ENCODE measurements around the gene PXT1.

Gene PXT1

GRCh38 chr6:36373368-36374019, 69.2 kb downstream of the PXT1 start:
- H3K23ac ChIP-seq (ENCODE audit: low read depth, low read length, poor library complexity) = peak overlapping the region; percentile 56
- H3K4me3 ChIP-seq (ENCODE audit: low read length in 2 of 2) = no peak overlapping the region
- no peaks in the 10 kb centered on the region for H3K4me1 ChIP-seq (ENCODE audit: control insufficient read depth in 2 of 2, insufficient read depth in 1 of 2, low read depth in 1 of 2, low read length in 2 of 2)
- H3K9ac ChIP-seq (ENCODE audit: low read depth, low read length, poor library complexity) = no peak overlapping the region
- H3K36me3 ChIP-seq (replicated peaks in 1 of 2; ENCODE audit: control insufficient read depth in 2 of 2, insufficient read depth in 2 of 2, low read length in 2 of 2) = no peaks in the 10 kb centered on the region
- no peak for DNase-seq (ENCODE audit: low spot score)
- no peak overlapping the region for H4K91ac ChIP-seq (ENCODE audit: low read depth, low read length, poor library complexity)
- H3K4me2 ChIP-seq (ENCODE audit: insufficient read depth, low read length, poor library complexity, severe bottlenecking) = no peak overlapping the region
- no peak overlapping the region for H2BK12ac ChIP-seq (ENCODE audit: low read length)
- H2BK15ac ChIP-seq (ENCODE audit: low read length) = peak overlapping the region; percentile 6
- H2BK5ac ChIP-seq (ENCODE audit: low read length) = no peak overlapping the region
- H2AK5ac ChIP-seq (ENCODE audit: low read depth, low read length) = no peak overlapping the region
- no peaks in the 10 kb centered on the region for H3K9me3 ChIP-seq (replicated peaks in 1 of 2; ENCODE audit: control insufficient read depth in 2 of 2, insufficient read depth in 1 of 2, low read depth in 1 of 2, low read length in 2 of 2)
- H3K79me1 ChIP-seq (ENCODE audit: low read depth, low read length) = no peaks in the 10 kb centered on the region
- no peak overlapping the region for H3K27ac ChIP-seq (replicated peaks; ENCODE audit: low read length)
- H4K8ac ChIP-seq (ENCODE audit: low read depth, low read length) = no peak overlapping the region
- H3K14ac ChIP-seq (ENCODE audit: low read length) = no peak overlapping the region
- peaks cover 0 to 45% (median 0%) of the 10 kb centered on the region in 3 experiments for H3K27me3 ChIP-seq (ENCODE audit: control insufficient read depth in 3 of 3, insufficient read depth in 3 of 3, low read depth in 1 of 3, low read length in 3 of 3)
- no peak overlapping the region for H2AFZ ChIP-seq (ENCODE audit: low read length)
- H3K4ac ChIP-seq (ENCODE audit: low read length) = no peak overlapping the region
- peak overlapping the region; percentile 50 for H3K18ac ChIP-seq (ENCODE audit: low read length)
- WGBS, 2 donors (ENCODE audit: extremely low coverage in 2 of 2, insufficient read length in 2 of 2, insufficient replicate concordance in 1 of 2) = no CpG with 5 or more reads among the region's 15 CpGs
- no peak overlapping the region for H2BK120ac ChIP-seq (ENCODE audit: low read depth, low read length)

- Histone ChIP-seq H2AFZ (ENCODE audit: low read length) (no peak overlapping the region), H2BK12ac (ENCODE audit: low read length) (no peak overlapping the region), H3K27ac (replicated peaks; ENCODE audit: low read length) (no peak overlapping the region), H3K9ac (ENCODE audit: low read depth, low read length, poor library complexity) (no peak overlapping the region), H3K4ac (ENCODE audit: low read length) (no peak overlapping the region), H2BK15ac (ENCODE audit: low read length) (no peak overlapping the region), H3K4me3 (ENCODE audit: low read length in 2 of 2) (no peak overlapping the region), H2BK120ac (ENCODE audit: low read depth, low read length) (no peak overlapping the region), H3K4me1 (ENCODE audit: control insufficient read depth in 2 of 2, insufficient read depth in 1 of 2, low read depth in 1 of 2, low read length in 2 of 2) (no peaks in the 10 kb centered on the region), H3K18ac (ENCODE audit: low read length) (no peak overlapping the region), H3K27me3 (ENCODE audit: control insufficient read depth in 3 of 3, insufficient read depth in 3 of 3, low read depth in 1 of 3, low read length in 3 of 3) (peaks cover 0 to 42% (median 0%) of the 10 kb centered on the region in 3 experiments), H4K91ac (ENCODE audit: low read depth, low read length, poor library complexity) (no peak overlapping the region), H3K23ac (ENCODE audit: low read depth, low read length, poor library complexity) (no peak overlapping the region), H3K9me3 (replicated peaks in 1 of 2; ENCODE audit: control insufficient read depth in 2 of 2, insufficient read depth in 1 of 2, low read depth in 1 of 2, low read length in 2 of 2) (no peaks in the 10 kb centered on the region), H4K8ac (ENCODE audit: low read depth, low read length) (no peak overlapping the region), H2AK5ac (ENCODE audit: low read depth, low read length) (no peak overlapping the region), H2BK5ac (ENCODE audit: low read length) (no peak overlapping the region), H3K36me3 (replicated peaks in 1 of 2; ENCODE audit: control insufficient read depth in 2 of 2, insufficient read depth in 2 of 2, low read length in 2 of 2) (no peaks in the 10 kb centered on the region), H3K4me2 (ENCODE audit: insufficient read depth, low read length, poor library complexity, severe bottlenecking) (no peak overlapping the region), H3K79me1 (ENCODE audit: low read depth, low read length) (no peaks in the 10 kb centered on the region), H3K14ac (ENCODE audit: low read length) (no peak overlapping the region)
- no CpG with 5 or more reads among the region's 6 CpGs for WGBS, 2 donors (ENCODE audit: extremely low coverage in 2 of 2, insufficient read length in 2 of 2, insufficient replicate concordance in 1 of 2)
- no peak for DNase-seq (ENCODE audit: low spot score)
These were observed 70.6 kb downstream of the PXT1 start for GRCh38 chr6:36372088-36372487.

- no peak overlapping the region for H2BK5ac ChIP-seq (ENCODE audit: low read length)
- no peak overlapping the region for H2BK12ac ChIP-seq (ENCODE audit: low read length)
- H3K9ac ChIP-seq (ENCODE audit: low read depth, low read length, poor library complexity) = no peak overlapping the region
- peak overlapping the region; percentile 50 for H3K18ac ChIP-seq (ENCODE audit: low read length)
- H3K36me3 ChIP-seq (replicated peaks in 1 of 2; ENCODE audit: control insufficient read depth in 2 of 2, insufficient read depth in 2 of 2, low read length in 2 of 2) = no peaks in the 10 kb centered on the region
- H3K27ac ChIP-seq (replicated peaks; ENCODE audit: low read length) = no peak overlapping the region
- H4K91ac ChIP-seq (ENCODE audit: low read depth, low read length, poor library complexity) = no peak overlapping the region
- no peaks in the 10 kb centered on the region for H3K79me1 ChIP-seq (ENCODE audit: low read depth, low read length)
- no peaks in the 10 kb centered on the region for H3K4me1 ChIP-seq (ENCODE audit: control insufficient read depth in 2 of 2, insufficient read depth in 1 of 2, low read depth in 1 of 2, low read length in 2 of 2)
- no peak for DNase-seq (ENCODE audit: low spot score)
- H3K9me3 ChIP-seq (replicated peaks in 1 of 2; ENCODE audit: control insufficient read depth in 2 of 2, insufficient read depth in 1 of 2, low read depth in 1 of 2, low read length in 2 of 2) = no peaks in the 10 kb centered on the region
- no peak overlapping the region for H3K4ac ChIP-seq (ENCODE audit: low read length)
- no peak overlapping the region for H3K23ac ChIP-seq (ENCODE audit: low read depth, low read length, poor library complexity)
- H2AFZ ChIP-seq (ENCODE audit: low read length) = no peak overlapping the region
- no peak overlapping the region for H4K8ac ChIP-seq (ENCODE audit: low read depth, low read length)
- peak overlapping the region; percentile 72 for H2BK15ac ChIP-seq (ENCODE audit: low read length)
- no peak overlapping the region for H3K4me3 ChIP-seq (ENCODE audit: low read length in 2 of 2)
- peak overlapping the region; percentile 48 for H2AK5ac ChIP-seq (ENCODE audit: low read depth, low read length)
- H3K4me2 ChIP-seq (ENCODE audit: insufficient read depth, low read length, poor library complexity, severe bottlenecking) = no peak overlapping the region
- WGBS, 2 donors (ENCODE audit: extremely low coverage in 2 of 2, insufficient read length in 2 of 2, insufficient replicate concordance in 1 of 2) = no CpG with 5 or more reads among the region's 9 CpGs
- H3K27me3 ChIP-seq (ENCODE audit: control insufficient read depth in 3 of 3, insufficient read depth in 3 of 3, low read depth in 1 of 3, low read length in 3 of 3) = peaks cover 0 to 38% (median 0%) of the 10 kb centered on the region in 3 experiments
- no peak overlapping the region for H2BK120ac ChIP-seq (ENCODE audit: low read depth, low read length)
- no peak overlapping the region for H3K14ac ChIP-seq (ENCODE audit: low read length)
These were observed 71.4 kb downstream of the PXT1 start for GRCh38 chr6:36371211-36371610.

- Histone ChIP-seq H2AFZ (ENCODE audit: low read length) (no peak overlapping the region), H3K36me3 (replicated peaks in 1 of 2; ENCODE audit: control insufficient read depth in 2 of 2, insufficient read depth in 2 of 2, low read length in 2 of 2) (no peaks in the 10 kb centered on the region), H2AK5ac (ENCODE audit: low read depth, low read length) (no peak overlapping the region), H4K8ac (ENCODE audit: low read depth, low read length) (no peak overlapping the region), H3K4me2 (ENCODE audit: insufficient read depth, low read length, poor library complexity, severe bottlenecking) (no peak overlapping the region), H3K18ac (ENCODE audit: low read length) (no peak overlapping the region), H3K4me3 (ENCODE audit: low read length in 2 of 2) (no peak overlapping the region), H3K4ac (ENCODE audit: low read length) (no peak overlapping the region), H3K9ac (ENCODE audit: low read depth, low read length, poor library complexity) (no peak overlapping the region), H3K27ac (replicated peaks; ENCODE audit: low read length) (no peak overlapping the region), H3K27me3 (ENCODE audit: control insufficient read depth in 3 of 3, insufficient read depth in 3 of 3, low read depth in 1 of 3, low read length in 3 of 3) (peaks cover 0 to 34% (median 0%) of the 10 kb centered on the region in 3 experiments), H2BK12ac (ENCODE audit: low read length) (no peak overlapping the region), H3K14ac (ENCODE audit: low read length) (no peak overlapping the region), H2BK5ac (ENCODE audit: low read length) (no peak overlapping the region), H2BK120ac (ENCODE audit: low read depth, low read length) (no peak overlapping the region), H3K23ac (ENCODE audit: low read depth, low read length, poor library complexity) (no peak overlapping the region), H2BK15ac (ENCODE audit: low read length) (no peak overlapping the region), H3K9me3 (replicated peaks in 1 of 2; ENCODE audit: control insufficient read depth in 2 of 2, insufficient read depth in 1 of 2, low read depth in 1 of 2, low read length in 2 of 2) (no peaks in the 10 kb centered on the region), H3K4me1 (ENCODE audit: control insufficient read depth in 2 of 2, insufficient read depth in 1 of 2, low read depth in 1 of 2, low read length in 2 of 2) (no peaks in the 10 kb centered on the region), H3K79me1 (ENCODE audit: low read depth, low read length) (no peaks in the 10 kb centered on the region), H4K91ac (ENCODE audit: low read depth, low read length, poor library complexity) (no peak overlapping the region)
- WGBS, 2 donors (ENCODE audit: extremely low coverage in 2 of 2, insufficient read length in 2 of 2, insufficient replicate concordance in 1 of 2) = no CpG with 5 or more reads among the region's 2 CpGs
- no peak for DNase-seq (ENCODE audit: low spot score)
These were observed 72.0 kb downstream of the PXT1 start for GRCh38 chr6:36370638-36371037.
